ENCODE results near the gene RRAGD.
"Not testable (repeated sequence)": the region's sequence is repeated elsewhere in the genome, so short reads cannot be mapped to it uniquely, and the experiment has no call there.

The RRAGD gene

GRCh38 chr6:89410788-89411144, 1.3 kb downstream of the RRAGD start:
- DNase-seq, result no peak

- no peak for DNase-seq
Observed at GRCh38 chr6:89410231-89410761, 1.8 kb downstream of the RRAGD start.

- no peak for DNase-seq
Observed at GRCh38 chr6:89409461-89410035, 2.5 kb downstream of the RRAGD start.

GRCh38 chr6:89406141-89406540, 5.9 kb downstream of the RRAGD start:
- DNase-seq, result no peak

- DNase-seq, result no peak
Observed at GRCh38 chr6:89404512-89404911, 7.6 kb downstream of the RRAGD start.

GRCh38 chr6:89402776-89403175, 9.3 kb downstream of the RRAGD start:
- no peak for DNase-seq

GRCh38 chr6:89400912-89401399, 11.1 kb downstream of the RRAGD start:
- DNase-seq, result no peak

- no peak for DNase-seq
Observed at GRCh38 chr6:89400050-89400449, 12.0 kb downstream of the RRAGD start.

GRCh38 chr6:89398762-89399525, 13.1 kb downstream of the RRAGD start:
- DNase-seq, result no peak

- not testable (repeated sequence) for DNase-seq
Observed at GRCh38 chr6:89397884-89398283, 14.2 kb downstream of the RRAGD start.

GRCh38 chr6:89393659-89394058, 18.4 kb downstream of the RRAGD start:
- DNase-seq, result no peak

GRCh38 chr6:89392823-89393222, 19.2 kb downstream of the RRAGD start:
- DNase-seq, result no peak

- no peak for DNase-seq
Observed at GRCh38 chr6:89388846-89389245, 23.2 kb downstream of the RRAGD start.

GRCh38 chr6:89387516-89388201, 24.4 kb downstream of the RRAGD start:
- no peak for DNase-seq

- no peak for DNase-seq
Observed at GRCh38 chr6:89386917-89387491, 25.1 kb downstream of the RRAGD start.

GRCh38 chr6:89385846-89386245, 26.2 kb downstream of the RRAGD start:
- DNase-seq, result no peak

GRCh38 chr6:89385156-89385667, 26.9 kb downstream of the RRAGD start:
- no peak for DNase-seq

- no peak for DNase-seq
Observed at GRCh38 chr6:89381031-89381430, 31.0 kb downstream of the RRAGD start.

GRCh38 chr6:89379281-89379680, 32.8 kb downstream of the RRAGD start:
- no peak for DNase-seq

- no peak for DNase-seq
Observed at GRCh38 chr6:89378628-89379027, 33.4 kb downstream of the RRAGD start.

GRCh38 chr6:89375427-89376267, 36.4 kb downstream of the RRAGD start:
- DNase-seq, result no peak

- no peak for DNase-seq
Observed at GRCh38 chr6:89372506-89372901, 39.6 kb downstream of the RRAGD start.

Data from right forelimb (tissue), 1 donor.